ENCODE data around the gene NVL. TPM values are rescaled to one million over a fixed set of nuclear protein-coding genes. Genes with fewer than 3 reads are reported as not detected.

The NVL gene
- total RNA-seq, 6 experiments from 2014 or later = 21.4 to 24.4 (median 23.0) TPM

DNA sequence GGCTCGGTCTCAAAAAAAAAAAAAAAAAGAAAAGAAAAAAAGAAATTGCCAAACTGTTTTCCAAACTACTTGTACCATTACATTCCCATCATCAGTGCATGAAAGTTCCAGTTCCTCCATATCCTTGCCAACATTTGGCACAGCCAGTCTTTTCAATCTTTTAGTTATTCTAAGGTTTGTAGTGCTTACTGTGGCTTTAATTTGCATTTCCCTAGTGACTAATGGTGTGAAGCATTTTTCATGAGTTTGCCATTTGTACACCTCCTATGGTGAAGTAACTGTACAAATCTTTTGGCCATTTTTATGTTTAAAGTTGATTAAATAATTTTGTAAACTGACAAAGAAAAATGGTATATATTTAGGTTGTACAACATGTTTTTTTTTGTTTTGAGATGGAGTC lies 76.3 kb downstream of the NVL start:
- H3K4me3 Mint-ChIP-seq = no peak overlapping the region
- no peaks in the 10 kb centered on the region; the same call in 1 of the 2 replicates for H3K27me3 Mint-ChIP-seq (ENCODE audit: insufficient read depth)
- peaks cover 1% of the 10 kb centered on the region for H3K36me3 Mint-ChIP-seq (ENCODE audit: low read depth)
- H3K27ac Mint-ChIP-seq = peak overlapping the region; percentile 9; the same call in 1 of the 2 replicates
- H3K9me3 Mint-ChIP-seq = no peaks in the 10 kb centered on the region
- peaks cover 21% of the 10 kb centered on the region for H3K4me1 Mint-ChIP-seq (ENCODE audit: low read depth)
- TF ChIP-seq CTCF (IDR thresholded peaks at IDR 0.05) = no peak
- peak; percentile 39 for DNase-seq

DNA sequence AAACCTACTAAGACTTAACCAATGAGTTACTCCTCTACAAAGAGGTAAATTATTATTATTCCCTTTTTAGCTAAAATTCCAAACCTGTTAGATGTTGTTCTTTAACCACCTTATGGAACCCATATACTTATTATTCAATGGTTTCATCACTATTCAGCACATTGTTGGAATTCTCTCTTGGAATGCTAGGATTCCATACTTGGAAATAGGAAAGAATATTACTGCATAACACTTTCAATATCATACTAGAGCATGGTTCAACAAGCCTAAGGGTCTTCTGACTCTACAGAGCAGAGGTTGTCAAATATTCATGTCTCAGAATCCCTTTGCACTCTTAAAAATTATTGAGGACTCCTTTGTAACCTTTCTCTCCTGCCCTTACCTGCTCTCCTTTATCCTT lies 77.5 kb downstream of the NVL start:
- DNase-seq = no peak
- H3K4me3 Mint-ChIP-seq = no peak overlapping the region
- no peaks in the 10 kb centered on the region for H3K27me3 Mint-ChIP-seq (ENCODE audit: insufficient read depth)
- H3K9me3 Mint-ChIP-seq = no peaks in the 10 kb centered on the region
- H3K27ac Mint-ChIP-seq = no peak overlapping the region
- peaks cover 21% of the 10 kb centered on the region for H3K4me1 Mint-ChIP-seq (ENCODE audit: low read depth)
- peaks cover 12% of the 10 kb centered on the region for H3K36me3 Mint-ChIP-seq (ENCODE audit: low read depth)
- no peak for TF ChIP-seq CTCF (IDR thresholded peaks at IDR 0.05)

GRCh38 chr1:224251741-224252146 lies 78.2 kb downstream of the NVL start:
- peaks cover 12% of the 10 kb centered on the region for H3K36me3 Mint-ChIP-seq (ENCODE audit: low read depth)
- H3K27me3 Mint-ChIP-seq (ENCODE audit: insufficient read depth) = no peaks in the 10 kb centered on the region
- peaks cover 21% of the 10 kb centered on the region for H3K4me1 Mint-ChIP-seq (ENCODE audit: low read depth)
- no peaks in the 10 kb centered on the region for H3K9me3 Mint-ChIP-seq
- H3K4me3 Mint-ChIP-seq = no peak overlapping the region
- no peak for TF ChIP-seq CTCF (IDR thresholded peaks at IDR 0.05)
- DNase-seq = no peak
- peak overlapping the region; percentile 18; the same call in 1 of the 2 replicates for H3K27ac Mint-ChIP-seq

DNA sequence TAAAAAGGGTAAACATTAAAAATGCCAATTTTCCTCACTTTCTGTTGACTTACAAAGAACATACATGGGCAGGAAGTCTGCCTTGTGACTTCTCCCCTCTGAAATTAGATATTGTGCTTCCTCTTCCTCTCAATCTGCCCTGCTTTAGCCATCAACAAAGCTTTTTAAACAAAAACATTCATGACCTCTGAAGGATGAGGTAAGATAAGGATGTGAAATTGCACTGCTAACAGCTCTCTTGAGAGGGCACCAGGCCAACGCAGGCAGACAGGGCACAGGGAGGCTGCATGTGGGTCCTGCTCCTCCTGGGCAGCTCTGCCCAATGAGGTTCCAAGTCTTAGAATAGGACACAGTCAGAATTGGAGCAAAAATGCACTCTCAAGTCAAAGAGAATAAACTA lies 84.8 kb downstream of the NVL start:
- DNase-seq = no peak
- Mint-ChIP-seq H3K4me3 (no peak overlapping the region), H3K27ac (peak overlapping the region; percentile 40; the same call in 1 of the 2 replicates), H3K9me3 (no peaks in the 10 kb centered on the region), H3K4me1 (ENCODE audit: low read depth) (peaks cover 6% of the 10 kb centered on the region), H3K36me3 (ENCODE audit: low read depth) (peaks cover 16% of the 10 kb centered on the region), H3K27me3 (ENCODE audit: insufficient read depth) (no peaks in the 10 kb centered on the region)
- TF ChIP-seq CTCF (IDR thresholded peaks at IDR 0.05) = no peak

GRCh38 chr1:224238756-224239155 lies 91.2 kb downstream of the NVL start:
- 0 out of 2 replicates have a peak, but pooled peaks cover under 1% of the 10 kb centered on the region for H3K36me3 Mint-ChIP-seq (ENCODE audit: low read depth)
- no peak overlapping the region for H3K4me3 Mint-ChIP-seq
- H3K27ac Mint-ChIP-seq = no peak overlapping the region
- H3K4me1 Mint-ChIP-seq (ENCODE audit: low read depth) = no peaks in the 10 kb centered on the region
- DNase-seq = no peak
- no peaks in the 10 kb centered on the region for H3K9me3 Mint-ChIP-seq
- H3K27me3 Mint-ChIP-seq (ENCODE audit: insufficient read depth) = no peaks in the 10 kb centered on the region
- TF ChIP-seq CTCF (IDR thresholded peaks at IDR 0.05) = no peak

DNA sequence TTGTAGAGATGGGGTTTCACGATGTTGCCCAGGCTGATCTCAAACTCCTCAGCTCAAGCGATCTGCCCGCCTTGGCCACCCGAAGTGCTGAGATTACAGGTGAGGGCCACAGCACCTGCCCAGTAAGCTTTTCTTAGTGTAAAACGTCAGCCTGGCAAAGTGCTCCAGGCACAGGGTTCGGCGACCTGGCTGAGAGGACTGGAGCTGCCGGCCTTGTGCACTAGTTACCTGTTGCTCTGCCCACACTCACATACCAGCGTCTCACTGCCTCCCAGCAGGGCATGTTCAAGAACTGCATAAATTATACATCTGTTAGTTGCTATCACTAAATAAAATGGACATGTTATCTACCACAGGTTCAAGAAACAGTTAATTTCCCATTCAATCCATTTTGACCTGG lies 91.8 kb downstream of the NVL start:
- Mint-ChIP-seq H3K9me3 (no peaks in the 10 kb centered on the region), H3K27ac (no peak overlapping the region), H3K27me3 (ENCODE audit: insufficient read depth) (no peaks in the 10 kb centered on the region), H3K4me3 (no peak overlapping the region), H3K36me3 (ENCODE audit: low read depth) (0 out of 2 replicates have a peak, but pooled peaks cover 6% of the 10 kb centered on the region), H3K4me1 (ENCODE audit: low read depth) (no peaks in the 10 kb centered on the region)
- TF ChIP-seq CTCF (IDR thresholded peaks at IDR 0.05) = no peak
- no peak for DNase-seq

Data from HFFc6 (cell line).